Prostate gland (tissue), 2 donors: Measurements from ENCODE around the gene TMEM184A.
A peak's percentile ranks its signal among the peaks of the same experiment; 100 is the strongest.

Experiments used
- CTCF ChIP-seq, 4 experiments: fragments of 200-600 bp in 2 of 4; fragments of 450-650 bp in 2 of 4; sonication (generic) in 2 of 4; IDR thresholded peaks; 1 replicate in 3 of 4; 2 replicates in 1 of 4; pipeline ENCODE4 v1.5.1; 2016 to 2019; ENCODE audit warnings: antibody characterized with exemption in 4 of 4, mild to moderate bottlenecking in 2 of 4, moderate library complexity in 2 of 4
- POLR2A ChIP-seq: fragments of 450-650 bp; IDR thresholded peaks from one replicate; pipeline ENCODE4 v1.6.1; 2016; ENCODE audit warnings: antibody characterized with exemption, mild to moderate bottlenecking
- POLR2AphosphoS5 ChIP-seq: sonication (generic); formaldehyde crosslinking; IDR thresholded peaks from one replicate; pipeline ENCODE4 v1.6.1; 2017; ENCODE audit warnings: antibody characterized with exemption

GRCh38 chr7:1558181-1558811, 2.3 kb upstream of the TMEM184A start:
- TF ChIP-seq POLR2AphosphoS5 (no peak), CTCF (IDR thresholded peaks at IDR 0.05) (peak in 1 of 4 experiments; percentile 34), POLR2A (no peak)
